HCT116 (cell line): Measurements from ENCODE around the gene UMODL1. TPM values are rescaled to one million over a fixed set of nuclear protein-coding genes. Genes with fewer than 3 reads are reported as not detected.

Experiments
- ATAC-seq: fragments of 200-7000 bp; cut with Tn5 transposase; 2 replicates; pipeline ENCODE4 v1.9.1; 2020; ENCODE audit warnings: mild to moderate bottlenecking, moderate library complexity
- BruUV-seq: library from RNA; stranded (reverse); fragments of 400-500 nt; replicated peaks from 2 replicates; lab custom pipeline; 2021; lab: Mats Ljungman, UMichigan
- CTCF ChIA-PET: fragments of 300-600 bp; sonication (Branson Sonifier 250); formaldehyde crosslinking; loops from one replicate; lab custom pipeline; 2021; ENCODE audit warnings: antibody characterized with exemption; lab: Charles Lee
- POLR2A ChIA-PET: fragments of 300-600, 350-600 bp; sonication (Branson Sonifier 250); formaldehyde crosslinking; loops from one replicate; lab custom pipeline; 2021; ENCODE audit warnings: antibody characterized with exemption; lab: Charles Lee
- RAD21 ChIA-PET, 2 experiments: fragments of 300-600 bp; sonication (Branson Sonifier 250); formaldehyde crosslinking; loops; one replicate each; lab custom pipeline; 2023; ENCODE audit warnings: low total read pairs in 2 of 2; ENCODE audit not compliant: uncharacterized antibody in 2 of 2, unreplicated experiment in 2 of 2, low non-redundant PET in 1 of 2; lab: Charles Lee
- DNase-seq: peaks from one replicate; pipeline ENCODE4 v3.0.0-alpha.2; 2010; ENCODE audit warnings: low read depth, low spot score
- H2AFZ ChIP-seq: fragments of 200-600 bp; shearing (Covaris generic), sonication (generic); 2 replicates; pipeline ENCODE4 v1.6.1; 2017; ENCODE audit warnings: low read depth, mixed run types, mixed read lengths, antibody characterized with exemption, low read length; ENCODE audit not compliant: poor library complexity, severe bottlenecking
- H3K27ac ChIP-seq: 2 replicates; pipeline ENCODE4 v1.5.1; 2012; ENCODE audit warnings: low read depth, low read length
- H3K27me3 ChIP-seq: fragments of 200-600 bp; sonication (generic); 2 replicates; pipeline ENCODE4 v1.6.1; 2016; ENCODE audit warnings: mixed run types, low read length, mixed read lengths; ENCODE audit not compliant: insufficient read depth
- H3K36me3 ChIP-seq, 2 experiments: fragments of 200-500 bp in 1 of 2; fragments of 200-600 bp in 1 of 2; sonication (Bioruptor generic) in 1 of 2; sonication (generic) in 1 of 2; 2 replicates each; pipeline versions ENCODE4 v1.5.1 to v1.6.1; 2014 to 2016; ENCODE audit warnings: low read length in 2 of 2, inconsistent platforms in 1 of 2, mixed read lengths in 1 of 2, mixed run types in 1 of 2; ENCODE audit not compliant: insufficient read depth in 2 of 2, control insufficient read depth in 1 of 2
- H3K4me1 ChIP-seq, 2 experiments: fragments of 200-600 bp in 1 of 2; sonication (generic) in 1 of 2; 2 replicates each; pipeline versions ENCODE4 v1.5.1 to v1.6.1; 2012 to 2017; ENCODE audit warnings: low read length in 2 of 2, inconsistent platforms in 1 of 2, mild to moderate bottlenecking in 1 of 2, mixed read lengths in 1 of 2, mixed run types in 1 of 2, moderate library complexity in 1 of 2; ENCODE audit not compliant: insufficient read depth in 2 of 2, control insufficient read depth in 1 of 2
- H3K4me2 ChIP-seq: fragments of 200-600 bp; sonication (generic); 2 replicates; pipeline ENCODE4 v1.6.1; 2017; ENCODE audit warnings: mixed run types, low read length, mixed read lengths
- H3K4me3 ChIP-seq, 2 experiments: fragments of 200-600 bp in 1 of 2; sonication (generic) in 1 of 2; replicated peaks in 1 of 2; 2 replicates each; pipeline ENCODE4 v1.5.1; 2011 to 2016; ENCODE audit warnings: low read length in 2 of 2, control low read depth in 1 of 2, low read depth in 1 of 2, mild to moderate bottlenecking in 1 of 2, mixed read lengths in 1 of 2, mixed run types in 1 of 2
- H3K79me2 ChIP-seq: fragments of 200-600 bp; sonication (generic); 2 replicates; pipeline ENCODE4 v1.6.1; 2017; ENCODE audit warnings: mild to moderate bottlenecking, mixed run types, low read length, moderate library complexity, mixed read lengths; ENCODE audit not compliant: insufficient read depth
- H3K9ac ChIP-seq: fragments of 200-600 bp; sonication (generic); 2 replicates; pipeline ENCODE4 v1.6.1; 2016; ENCODE audit warnings: low read length, mixed read lengths
- H3K9me2 ChIP-seq: fragments of 200-600 bp; sonication (generic), shearing (Covaris generic); 2 replicates; pipeline ENCODE4 v1.6.1; 2017; ENCODE audit warnings: mixed run types, mild to moderate bottlenecking, moderate library complexity; ENCODE audit not compliant: insufficient read depth
- H3K9me3 ChIP-seq, 2 experiments: fragments of 200-500 bp in 1 of 2; fragments of 200-600 bp in 1 of 2; sonication (Bioruptor generic) in 1 of 2; sonication (generic) in 1 of 2; 2 replicates each; pipeline ENCODE4 v1.6.1; 2014 to 2017; ENCODE audit warnings: low read length in 2 of 2, mixed read lengths in 2 of 2, inconsistent platforms in 1 of 2, low read depth in 1 of 2, mild to moderate bottlenecking in 1 of 2, mixed run types in 1 of 2, moderate library complexity in 1 of 2; ENCODE audit not compliant: control insufficient read depth in 1 of 2, insufficient read depth in 1 of 2
- H4K20me1 ChIP-seq: fragments of 200-600 bp; sonication (generic), shearing (Covaris generic); 2 replicates; pipeline ENCODE4 v1.6.1; 2017; ENCODE audit warnings: mixed run types, mild to moderate bottlenecking, moderate library complexity; ENCODE audit not compliant: insufficient read depth
- EZH2 ChIP-seq: fragments of 200-600 bp; sonication (generic); IDR thresholded peaks from 2 replicates; pipeline ENCODE4 v1.6.1; 2017; ENCODE audit warnings: antibody characterized with exemption, mixed run types
- RAD21 ChIP-seq: IDR thresholded peaks from 2 replicates; pipeline ENCODE4 v1.6.1; 2012; ENCODE audit warnings: low read depth, mild to moderate bottlenecking
- SP1 ChIP-seq: IDR thresholded peaks from 2 replicates; pipeline ENCODE4 v1.6.1; 2012; ENCODE audit warnings: low read depth
- SRF ChIP-seq: IDR thresholded peaks from 2 replicates; pipeline ENCODE4 v1.6.1; 2012; ENCODE audit warnings: low read depth
- TCF7L2 ChIP-seq: IDR thresholded peaks from 2 replicates; pipeline ENCODE4 v1.7.0; 2011; ENCODE audit warnings: borderline replicate concordance, inconsistent platforms; ENCODE audit not compliant: insufficient read depth, insufficient read length; ENCODE audit errors: extremely low read depth
- ZBTB33 ChIP-seq: IDR thresholded peaks from 2 replicates; pipeline ENCODE4 v1.6.1; 2011; ENCODE audit warnings: mild to moderate bottlenecking, low read length, moderate library complexity; ENCODE audit not compliant: insufficient replicate concordance; ENCODE audit errors: extremely low read depth
- intact Hi-C: fragments of 100-400 bp; cut with micrococcal nuclease; formaldehyde crosslinking; loops from 2 replicates; pipeline ENCODE4 v1.10.0; 2022
- total RNA-seq: library from RNA; stranded (reverse); gene quantifications from one replicate; pipeline ENCODE4 v1.2.1, GENCODE V29; 2021; ENCODE audit not compliant: unreplicated experiment

The UMODL1 gene
- total RNA-seq, 1 experiment from 2014 or later: not detected

GRCh38 chr21:42021371-42022090 is 49.6 kb upstream of the UMODL1 start:
- intact Hi-C loops: no loop called here
- H3K27me3 ChIP-seq: 0 out of 2 replicates have a peak, but pooled peaks cover 4% of the 10 kb centered on the region

GRCh38 chr21:42022091-42022430 is 49.1 kb upstream of the UMODL1 start:
- no peak for ATAC-seq
- no peak for TF ChIP-seq SRF
- no peak for TF ChIP-seq EZH2
- TF ChIP-seq ZBTB33: no peak
- TF ChIP-seq TCF7L2: no peak

More at GRCh38 chr21:42021371-42022090, 49.6 kb upstream of the UMODL1 start:
- H2AFZ ChIP-seq: no peak overlapping the region
- no peak overlapping the region for H3K27ac ChIP-seq
- POLR2A ChIA-PET: no interaction called here
- H3K9me3 ChIP-seq: no peaks in the 10 kb centered on the region
- peaks cover 0 to 5% of the 10 kb centered on the region in 2 experiments; a peak in 1 of 4 replicates for H3K4me1 ChIP-seq
- no peaks in the 10 kb centered on the region for H3K9me2 ChIP-seq
- H3K79me2 ChIP-seq: no peaks in the 10 kb centered on the region
- no TSS peak for BruUV-seq
- RAD21 ChIA-PET: no interaction called here
- CTCF ChIA-PET: no interaction called here
- DNase-seq (no peak), ATAC-seq (no peak)
- H4K20me1 ChIP-seq: no peaks in the 10 kb centered on the region
- no peak overlapping the region for H3K4me3 ChIP-seq
- H3K9ac ChIP-seq: no peak overlapping the region
- H3K4me2 ChIP-seq: no peak overlapping the region
- TF ChIP-seq SP1: no peak
- TF ChIP-seq RAD21: no peak
- no peaks in the 10 kb centered on the region for H3K36me3 ChIP-seq

More at GRCh38 chr21:42022091-42022430, 49.1 kb upstream of the UMODL1 start:
- no peaks in the 10 kb centered on the region for H3K9me2 ChIP-seq
- H3K27ac ChIP-seq: no peak overlapping the region
- no peaks in the 10 kb centered on the region for H3K79me2 ChIP-seq
- no peaks in the 10 kb centered on the region for H4K20me1 ChIP-seq
- no peak for DNase-seq
- ChIA-PET POLR2A (no interaction called here), CTCF (no interaction called here), RAD21 (no interaction called here)
- peaks cover 0 to 5% of the 10 kb centered on the region in 2 experiments; a peak in 1 of 4 replicates for H3K4me1 ChIP-seq
- no peak overlapping the region for H3K9ac ChIP-seq
- H3K4me2 ChIP-seq: no peak overlapping the region
- H2AFZ ChIP-seq: no peak overlapping the region
- H3K36me3 ChIP-seq: no peaks in the 10 kb centered on the region
- H3K4me3 ChIP-seq: no peak overlapping the region
- H3K27me3 ChIP-seq: 0 out of 2 replicates have a peak, but pooled peaks cover 4% of the 10 kb centered on the region
- intact Hi-C loops: no loop called here
- H3K9me3 ChIP-seq: no peaks in the 10 kb centered on the region; a peak in 1 of 4 replicates
- BruUV-seq: no TSS peak
